ENCODE data around the gene SAMD15.
"Not testable (repeated sequence)": the region's sequence is repeated elsewhere in the genome, so short reads cannot be mapped to it uniquely, and the experiment has no call there.

The SAMD15 gene

GRCh38 chr14:77407158-77407557, 30.0 kb downstream of the SAMD15 start:
- CTCF ChIA-PET, result interaction anchor here (0.5 to 1.2 kb wide), 2 partner anchors 14 to 283 kb away, joined by 3 read pairs; no protein-coding TSS in a partner anchor
- POLR2A ChIA-PET, result interaction anchor here (0.7 kb wide), 1 partner anchor 106 kb away, joined by 6 read pairs; no protein-coding TSS in a partner anchor
- no peak overlapping the region for H3K4me3 ChIP-seq (ENCODE audit: low read depth, low read length)

GRCh38 chr14:77409131-77409533, 32.0 kb downstream of the SAMD15 start:
- no peaks in the 10 kb centered on the region for H3K9me3 ChIP-seq (ENCODE audit: control insufficient read depth, insufficient read depth, low read depth, low read length)
- H3K36me3 ChIP-seq (ENCODE audit: control insufficient read depth in 2 of 2, insufficient read depth in 1 of 2, low read length in 2 of 2), result no peaks in the 10 kb centered on the region
- no peak overlapping the region for H3K27ac ChIP-seq (ENCODE audit: extremely low read depth, low read depth, low read length)
- ChIA-PET CTCF (interaction anchor here (0.6 to 1.0 kb wide), 3 partner anchors 11 to 256 kb away, joined by 3 to 6 read pairs (median 4); no protein-coding TSS in a partner anchor), POLR2A (no interaction called here)
- H3K4me1 ChIP-seq (ENCODE audit: control insufficient read depth, insufficient read depth, low read length), result no peaks in the 10 kb centered on the region
- no peak overlapping the region for H3K4me3 ChIP-seq (ENCODE audit: low read depth, low read length)
- TF ChIP-seq ZNF626 (tag by site-specific recombination; IDR thresholded peaks at IDR 0.05) (no peak), YY2 (tag by site-specific recombination; IDR thresholded peaks at IDR 0.05) (peak; percentile 46)

More at GRCh38 chr14:77407158-77407557, 30.0 kb downstream of the SAMD15 start:
- Histone ChIP-seq H3K36me3 (ENCODE audit: control insufficient read depth in 2 of 2, insufficient read depth in 1 of 2, low read length in 2 of 2) (no peaks in the 10 kb centered on the region), H3K4me1 (ENCODE audit: control insufficient read depth, insufficient read depth, low read length) (no peaks in the 10 kb centered on the region), H3K9me3 (ENCODE audit: control insufficient read depth, insufficient read depth, low read depth, low read length) (no peaks in the 10 kb centered on the region), H3K27ac (ENCODE audit: extremely low read depth, low read depth, low read length) (no peak overlapping the region)
- TF ChIP-seq YY2 (tag by site-specific recombination; IDR thresholded peaks at IDR 0.05) (no peak), ZNF777 (tag by site-specific recombination; IDR thresholded peaks at IDR 0.05; ENCODE audit: borderline replicate concordance) (no peak), ZNF701 (tag by site-specific recombination; IDR thresholded peaks at IDR 0.05) (no peak), PRDM2 (tag by site-specific recombination; IDR thresholded peaks at IDR 0.05; ENCODE audit: borderline replicate concordance) (no peak), ZNF660 (tag by site-specific recombination; IDR thresholded peaks at IDR 0.05) (no peak), SP3 (tag by site-specific recombination; IDR thresholded peaks at IDR 0.05) (no peak), EGR2 (tag by site-specific recombination; IDR thresholded peaks at IDR 0.05; ENCODE audit: low read depth) (no peak)
- TF ChIP-seq, protein P1, sequence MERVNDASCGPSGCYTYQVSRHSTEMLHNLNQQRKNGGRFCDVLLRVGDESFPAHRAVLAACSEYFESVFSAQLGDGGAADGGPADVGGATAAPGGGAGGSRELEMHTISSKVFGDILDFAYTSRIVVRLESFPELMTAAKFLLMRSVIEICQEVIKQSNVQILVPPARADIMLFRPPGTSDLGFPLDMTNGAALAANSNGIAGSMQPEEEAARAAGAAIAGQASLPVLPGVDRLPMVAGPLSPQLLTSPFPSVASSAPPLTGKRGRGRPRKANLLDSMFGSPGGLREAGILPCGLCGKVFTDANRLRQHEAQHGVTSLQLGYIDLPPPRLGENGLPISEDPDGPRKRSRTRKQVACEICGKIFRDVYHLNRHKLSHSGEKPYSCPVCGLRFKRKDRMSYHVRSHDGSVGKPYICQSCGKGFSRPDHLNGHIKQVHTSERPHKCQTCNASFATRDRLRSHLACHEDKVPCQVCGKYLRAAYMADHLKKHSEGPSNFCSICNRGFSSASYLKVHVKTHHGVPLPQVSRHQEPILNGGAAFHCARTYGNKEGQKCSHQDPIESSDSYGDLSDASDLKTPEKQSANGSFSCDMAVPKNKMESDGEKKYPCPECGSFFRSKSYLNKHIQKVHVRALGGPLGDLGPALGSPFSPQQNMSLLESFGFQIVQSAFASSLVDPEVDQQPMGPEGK (tag by site-specific recombination; IDR thresholded peaks at IDR 0.05), result no peak
- TF ChIP-seq, protein P2, sequence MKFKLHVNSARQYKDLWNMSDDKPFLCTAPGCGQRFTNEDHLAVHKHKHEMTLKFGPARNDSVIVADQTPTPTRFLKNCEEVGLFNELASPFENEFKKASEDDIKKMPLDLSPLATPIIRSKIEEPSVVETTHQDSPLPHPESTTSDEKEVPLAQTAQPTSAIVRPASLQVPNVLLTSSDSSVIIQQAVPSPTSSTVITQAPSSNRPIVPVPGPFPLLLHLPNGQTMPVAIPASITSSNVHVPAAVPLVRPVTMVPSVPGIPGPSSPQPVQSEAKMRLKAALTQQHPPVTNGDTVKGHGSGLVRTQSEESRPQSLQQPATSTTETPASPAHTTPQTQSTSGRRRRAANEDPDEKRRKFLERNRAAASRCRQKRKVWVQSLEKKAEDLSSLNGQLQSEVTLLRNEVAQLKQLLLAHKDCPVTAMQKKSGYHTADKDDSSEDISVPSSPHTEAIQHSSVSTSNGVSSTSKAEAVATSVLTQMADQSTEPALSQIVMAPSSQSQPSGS (tag by site-specific recombination; IDR thresholded peaks at IDR 0.05; ENCODE audit: low read depth), result no peak

DNA sequence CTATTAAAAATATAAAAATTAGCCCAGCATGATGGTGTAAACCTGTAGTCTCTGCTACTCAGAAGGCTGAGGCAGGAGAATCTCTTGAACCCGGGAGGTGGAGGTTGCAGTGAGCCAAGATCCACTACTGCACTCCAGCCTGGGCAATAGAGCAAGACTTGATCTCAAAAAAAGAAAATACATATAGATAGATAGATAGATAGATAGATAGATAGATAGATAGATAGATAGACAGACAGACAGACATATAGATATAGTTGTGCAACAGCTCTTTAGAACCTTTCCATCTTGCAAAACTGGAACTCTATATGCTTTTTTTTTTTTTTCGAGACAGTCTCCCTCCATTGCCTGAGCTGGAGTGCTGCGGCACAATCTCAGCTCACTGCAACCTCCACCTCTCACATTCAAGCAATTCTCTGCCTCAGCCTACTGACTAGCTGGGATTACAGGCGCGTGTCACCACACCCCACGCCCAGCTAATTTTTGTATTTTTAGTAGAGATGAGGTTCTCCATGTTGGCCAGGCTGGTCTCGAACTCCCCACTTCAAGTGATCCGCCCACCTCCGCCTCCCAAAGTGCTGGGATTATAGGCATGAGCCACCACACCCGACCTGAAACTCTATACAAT, 38.3 kb downstream of the SAMD15 start:
- CTCF ChIA-PET; H3K4me3 ChIP-seq (ENCODE audit: low read depth, low read length); H3K27ac ChIP-seq (ENCODE audit: extremely low read depth, low read depth, low read length); H3K4me1 ChIP-seq (ENCODE audit: control insufficient read depth, insufficient read depth, low read length); H3K36me3 ChIP-seq (ENCODE audit: control insufficient read depth in 2 of 2, insufficient read depth in 1 of 2, low read length in 2 of 2); H3K9me3 ChIP-seq (ENCODE audit: control insufficient read depth, insufficient read depth, low read depth, low read length): not testable (repeated sequence)
- POLR2A ChIA-PET, result interaction anchor here (1.0 kb wide), 1 partner anchor 94 kb away, joined by 3 read pairs; no protein-coding TSS in a partner anchor
- TF ChIP-seq ZFHX2 (tag by site-specific recombination; conservative IDR thresholded peaks at IDR 0.05), result 0 out of 2 replicates have a peak, but pooled peaks have one; percentile 16

- H3K4me1 ChIP-seq (ENCODE audit: control insufficient read depth, insufficient read depth, low read length); H3K36me3 ChIP-seq (ENCODE audit: control insufficient read depth in 2 of 2, insufficient read depth in 1 of 2, low read length in 2 of 2); H3K4me3 ChIP-seq (ENCODE audit: low read depth, low read length); CTCF ChIA-PET; H3K27ac ChIP-seq (ENCODE audit: extremely low read depth, low read depth, low read length); H3K9me3 ChIP-seq (ENCODE audit: control insufficient read depth, insufficient read depth, low read depth, low read length): not testable (repeated sequence)
- POLR2A ChIA-PET, result interaction anchor here (1.0 kb wide), 1 partner anchor 95 kb away, joined by 3 read pairs; no protein-coding TSS in a partner anchor
Observed at GRCh38 chr14:77416098-77416497, 38.9 kb downstream of the SAMD15 start.

All from HEK293 (cell line).